ENCODE results near the gene SCGB2B2. TPM values are rescaled to one million over a fixed set of nuclear protein-coding genes. Genes with fewer than 3 reads are reported as not detected.

SCGB2B2 gene, protein sequence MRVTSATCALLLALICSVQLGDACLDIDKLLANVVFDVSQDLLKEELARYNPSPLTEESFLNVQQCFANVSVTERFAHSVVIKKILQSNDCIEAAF
- total RNA-seq (2014; rRNA removed; shearing (Covaris generic)) (not detected in 2 replicates), polyA plus RNA-seq (2016; fragmentation: Nextera tagmentation; extraction: Ambion mirVana) (not detected in 2 replicates)

DNA sequence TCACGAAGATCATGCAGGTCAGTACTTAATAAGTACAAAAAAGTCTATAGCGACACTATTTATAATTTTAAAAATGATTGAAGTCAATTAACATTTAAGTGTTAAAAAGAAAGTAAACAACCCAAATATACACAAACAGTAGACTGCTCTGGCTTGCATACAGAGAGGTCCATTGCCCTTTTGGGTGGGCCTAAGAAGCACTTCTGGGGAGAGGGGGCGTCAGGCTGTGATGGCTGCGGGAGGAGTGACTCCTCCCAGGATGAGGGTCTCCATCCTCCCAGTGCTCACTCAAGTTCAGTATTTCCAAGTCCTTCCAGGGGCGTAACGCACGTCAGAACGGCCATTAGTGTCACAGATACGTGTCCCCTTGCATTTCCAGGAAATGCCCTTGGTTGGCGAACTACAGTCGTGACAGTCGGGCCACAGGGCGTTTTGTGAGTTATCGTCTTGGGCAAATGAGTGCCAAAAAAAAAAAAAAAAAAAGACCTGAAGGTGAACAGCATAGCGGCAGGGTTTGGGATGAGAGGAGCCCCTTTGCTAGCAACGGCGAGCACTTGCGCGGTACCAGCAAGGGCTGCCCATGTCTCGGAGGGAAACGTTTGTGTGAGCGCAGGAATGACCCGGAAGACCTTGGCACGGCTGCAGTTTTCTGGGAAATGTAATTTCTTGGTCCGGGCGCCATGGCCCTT, at the start of gene SCGB2B2:
Gene SCGB2B2 (minus strand): TSS at position 463 of the 689 bp plus-strand sequence. CDS start 82,596 bp downstream, outside the sequence.
- WGBS, 2 experiments (ENCODE audit: low coverage in 1 of 2, low lambda C conversion rate in 2 of 2, missing lambda C conversion rate in 2 of 2): 5 to 6% methylated on average over 26 of the region's 26 CpGs
- in situ Hi-C loops (cut with MboI): no loop called here

DNA sequence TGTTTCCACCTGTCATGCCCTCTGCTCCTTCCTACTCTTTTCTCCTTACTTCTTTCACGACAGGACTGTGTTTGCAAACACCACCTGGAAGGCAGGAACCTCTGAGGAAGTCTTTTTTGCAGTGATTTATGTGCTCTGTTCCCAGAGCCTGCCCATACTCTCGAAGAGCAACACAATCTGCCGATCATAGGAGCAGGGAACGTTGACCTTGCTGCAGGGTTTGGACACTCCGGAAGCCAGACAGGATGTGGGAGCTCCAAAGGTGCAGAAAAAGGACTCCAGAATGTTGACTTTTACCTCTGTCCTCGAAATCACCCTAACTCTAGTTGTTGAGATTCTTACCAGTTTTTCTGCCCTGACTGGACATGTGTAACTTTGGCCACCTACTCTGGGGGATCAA, 48.4 kb upstream of the SCGB2B2 start:
- in situ Hi-C loops (cut with MboI): no loop called here
- no peak overlapping the region for H2AFZ ChIP-seq
- no peak overlapping the region for H3K9ac ChIP-seq
- no peaks in the 10 kb centered on the region for H3K4me1 ChIP-seq (ENCODE audit: insufficient read depth)
- H3F3A ChIP-seq (ENCODE audit: insufficient read depth): no peaks in the 10 kb centered on the region
- no peak overlapping the region for H3K4me3 ChIP-seq
- H3K27me3 ChIP-seq (replicated peaks; ENCODE audit: insufficient read depth): no peaks in the 10 kb centered on the region
- TF ChIP-seq EZH2phosphoT487 (IDR thresholded peaks at IDR 0.05; ENCODE audit: insufficient read depth, low read depth) (no peak), EZH2 (IDR thresholded peaks at IDR 0.05; ENCODE audit: insufficient read depth, poor library complexity, severe bottlenecking) (no peak)
- DNase-seq: no peak
- 10 to 12% methylated on average over 6 of the region's 6 CpGs for WGBS, 2 experiments (ENCODE audit: low coverage in 1 of 2, low lambda C conversion rate in 2 of 2, missing lambda C conversion rate in 2 of 2)
- H3K36me3 ChIP-seq (ENCODE audit: low read depth): no peaks in the 10 kb centered on the region
- H3K9me3 ChIP-seq (ENCODE audit: low read depth): no peaks in the 10 kb centered on the region
- no peak overlapping the region for H3K27ac ChIP-seq
- H3K9me2 ChIP-seq (ENCODE audit: insufficient read depth): no peaks in the 10 kb centered on the region
- H3K79me2 ChIP-seq (ENCODE audit: insufficient read depth): no peaks in the 10 kb centered on the region
- no peaks in the 10 kb centered on the region for H4K20me1 ChIP-seq (ENCODE audit: insufficient read depth)
- no peak overlapping the region for H3K4me2 ChIP-seq (ENCODE audit: unreplicated experiment)

More for the DNA sequence above, at the start of gene SCGB2B2:
- H3K27me3 ChIP-seq (replicated peaks; ENCODE audit: insufficient read depth): no peaks in the 10 kb centered on the region
- H3K9me2 ChIP-seq (ENCODE audit: insufficient read depth): no peaks in the 10 kb centered on the region
- TF ChIP-seq EZH2phosphoT487 (IDR thresholded peaks at IDR 0.05; ENCODE audit: insufficient read depth, low read depth) (no peak), EZH2 (IDR thresholded peaks at IDR 0.05; ENCODE audit: insufficient read depth, poor library complexity, severe bottlenecking) (no peak)
- H2AFZ ChIP-seq: peak within 1 kb of the TSS; percentile 99
- peak within 1 kb of the TSS; percentile 96 for H3K9ac ChIP-seq
- H3K79me2 ChIP-seq (ENCODE audit: insufficient read depth): peaks cover 31% of the 10 kb centered on the region
- peaks cover 27% of the 10 kb centered on the region for H3K36me3 ChIP-seq (ENCODE audit: low read depth)
- H3K9me3 ChIP-seq (ENCODE audit: low read depth): no peaks in the 10 kb centered on the region
- no peaks in the 10 kb centered on the region for H3F3A ChIP-seq (ENCODE audit: insufficient read depth)
- H3K27ac ChIP-seq: peak within 1 kb of the TSS; percentile 93
- H3K4me3 ChIP-seq: peak within 1 kb of the TSS; percentile 73
- DNase-seq: no peak
- H4K20me1 ChIP-seq (ENCODE audit: insufficient read depth): no peaks in the 10 kb centered on the region
- peaks cover 4% of the 10 kb centered on the region; the same call in 1 of the 2 replicates for H3K4me1 ChIP-seq (ENCODE audit: insufficient read depth)
- H3K4me2 ChIP-seq (ENCODE audit: unreplicated experiment): peak within 1 kb of the TSS; percentile 91

DNA sequence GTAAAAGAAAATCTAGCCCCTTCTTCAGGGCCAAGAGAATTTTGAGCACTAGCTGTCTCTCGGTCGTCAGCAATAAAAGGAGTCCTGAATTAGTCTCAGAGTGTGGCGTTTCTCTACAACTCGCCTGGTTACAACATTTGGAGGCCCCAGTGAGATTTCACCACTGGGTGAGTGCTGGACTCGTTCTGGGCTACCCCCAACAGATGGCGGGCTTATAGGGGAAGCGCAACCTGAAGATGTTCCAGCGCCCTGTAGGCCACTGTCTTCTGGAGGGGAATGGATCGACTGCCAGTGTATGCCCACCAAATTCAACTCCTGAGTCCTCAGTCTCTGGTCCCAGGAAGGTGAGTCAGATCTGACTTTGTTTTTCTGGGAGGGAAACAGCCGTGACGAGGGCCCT, 45.4 kb upstream of the SCGB2B2 start:
- no peak for TF ChIP-seq EZH2phosphoT487 (IDR thresholded peaks at IDR 0.05; ENCODE audit: insufficient read depth, low read depth)
- no peak for TF ChIP-seq EZH2 (IDR thresholded peaks at IDR 0.05; ENCODE audit: insufficient read depth, poor library complexity, severe bottlenecking)
- no peaks in the 10 kb centered on the region for H3K9me2 ChIP-seq (ENCODE audit: insufficient read depth)
- H3K79me2 ChIP-seq (ENCODE audit: insufficient read depth): no peaks in the 10 kb centered on the region
- peak overlapping the region; percentile 45; the same call in 1 of the 2 replicates for H2AFZ ChIP-seq
- H3K27me3 ChIP-seq (replicated peaks; ENCODE audit: insufficient read depth): no peaks in the 10 kb centered on the region
- H3K9ac ChIP-seq: no peak overlapping the region
- H4K20me1 ChIP-seq (ENCODE audit: insufficient read depth): no peaks in the 10 kb centered on the region
- DNase-seq: peak; percentile 35
- no peaks in the 10 kb centered on the region for H3K4me1 ChIP-seq (ENCODE audit: insufficient read depth)
- no peaks in the 10 kb centered on the region for H3K9me3 ChIP-seq (ENCODE audit: low read depth)
- no peak overlapping the region for H3K4me2 ChIP-seq (ENCODE audit: unreplicated experiment)
- WGBS, 2 experiments (ENCODE audit: low coverage in 1 of 2, low lambda C conversion rate in 2 of 2, missing lambda C conversion rate in 2 of 2): 39 to 41% methylated on average over 11 of the region's 11 CpGs
- H3K4me3 ChIP-seq: no peak overlapping the region
- no peaks in the 10 kb centered on the region for H3F3A ChIP-seq (ENCODE audit: insufficient read depth)
- H3K36me3 ChIP-seq (ENCODE audit: low read depth): no peaks in the 10 kb centered on the region
- no peak overlapping the region for H3K27ac ChIP-seq
- in situ Hi-C loops (cut with MboI): no loop called here

DNA sequence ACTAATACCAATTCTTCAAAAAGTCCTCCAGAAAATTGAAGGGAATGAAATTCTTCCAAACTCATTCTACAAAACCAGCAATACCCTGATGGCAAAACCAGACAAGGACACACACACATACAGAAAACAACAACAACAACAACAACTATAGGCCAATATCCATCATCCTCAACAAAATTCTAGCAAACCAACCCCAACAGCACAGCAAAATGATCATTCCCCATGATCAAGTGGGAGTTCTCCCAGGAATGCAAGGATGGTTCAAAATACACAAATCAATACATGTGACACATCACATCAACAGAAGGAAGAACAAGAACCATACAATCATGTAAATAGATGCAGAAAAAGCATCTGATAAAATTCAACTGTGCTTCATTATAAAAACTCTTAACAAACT, 38.4 kb upstream of the SCGB2B2 start:
- TF ChIP-seq EZH2 (IDR thresholded peaks at IDR 0.05; ENCODE audit: insufficient read depth, poor library complexity, severe bottlenecking): no peak
- no peak for TF ChIP-seq EZH2phosphoT487 (IDR thresholded peaks at IDR 0.05; ENCODE audit: insufficient read depth, low read depth)
- Histone ChIP-seq H3K9me3 (ENCODE audit: low read depth) (no peaks in the 10 kb centered on the region), H3K9ac (no peak overlapping the region), H3K4me2 (ENCODE audit: unreplicated experiment) (no peak overlapping the region), H4K20me1 (ENCODE audit: insufficient read depth) (no peaks in the 10 kb centered on the region), H2AFZ (no peak overlapping the region), H3K27me3 (replicated peaks; ENCODE audit: insufficient read depth) (no peaks in the 10 kb centered on the region), H3K79me2 (ENCODE audit: insufficient read depth) (no peaks in the 10 kb centered on the region), H3K4me3 (no peak overlapping the region), H3K9me2 (ENCODE audit: insufficient read depth) (no peaks in the 10 kb centered on the region), H3K27ac (no peak overlapping the region), H3K36me3 (ENCODE audit: low read depth) (no peaks in the 10 kb centered on the region), H3K4me1 (ENCODE audit: insufficient read depth) (no peaks in the 10 kb centered on the region), H3F3A (ENCODE audit: insufficient read depth) (no peaks in the 10 kb centered on the region)
- DNase-seq: no peak
- in situ Hi-C loops (cut with MboI): no loop called here
